ENCODE results near the gene UVRAG. TPM values are rescaled to one million over a fixed set of nuclear protein-coding genes. Genes with fewer than 3 reads are reported as not detected.

UVRAG gene
- total and polyA plus RNA-seq, 8 donors: 4.7 to 55.5 (median 20.5) TPM

GRCh38 chr11:75813622-75814039 is 1.4 kb upstream of the UVRAG start:
- Histone ChIP-seq H3K4me1 (peaks cover 19 to 40% (median 33%) of the 10 kb centered on the region in 4 donors), H3K4me3 (peak overlapping the region in 1 of 4 donors; percentile 97), H3K9me3 (no peaks in the 10 kb centered on the region), H3K27ac (peak overlapping the region in 4 of 5 donors; percentile 94 to 97 (median 95)), H3K36me3 (no peaks in the 10 kb centered on the region), H3K27me3 (no peaks in the 10 kb centered on the region)
- intact Hi-C loops (cut with DNase I; ENCODE audit: low total_unique reads): no loop called here
- TF ChIP-seq EP300 (IDR thresholded peaks at IDR 0.05) (no peak), POLR2A (IDR thresholded peaks at IDR 0.05) (no peak), POLR2AphosphoS5 (IDR thresholded peaks at IDR 0.05) (no peak), CTCF (IDR thresholded peaks at IDR 0.05) (no peak)
- DNase-seq: no peak
- 72 to 85% (median 73%) methylated on average over 1 of the region's 1 CpG for WGBS, 5 donors

- WGBS, 5 donors: 0 to 1% (median 1%) methylated on average over 7 to 12 of the region's 12 CpGs
- H3K4me1 ChIP-seq: peaks cover 19 to 47% (median 36%) of the 10 kb centered on the region in 4 donors
- intact Hi-C loops (cut with DNase I; ENCODE audit: low total_unique reads): no loop called here
- H3K27me3 ChIP-seq: no peaks in the 10 kb centered on the region
- no peaks in the 10 kb centered on the region for H3K9me3 ChIP-seq
- TF ChIP-seq POLR2A (IDR thresholded peaks at IDR 0.05): no peak
- H3K36me3 ChIP-seq: no peaks in the 10 kb centered on the region
- peak overlapping the region; percentile 73 to 97 (median 94) for H3K27ac ChIP-seq
- peak overlapping the region; percentile 89 to 97 (median 93) for H3K4me3 ChIP-seq
- no peak for DNase-seq
These were observed 690 bp upstream of the UVRAG start for GRCh38 chr11:75814363-75814676.

- H3K36me3 ChIP-seq: no peaks in the 10 kb centered on the region
- H3K4me1 ChIP-seq: peaks cover 19 to 54% (median 42%) of the 10 kb centered on the region in 4 donors
- peak overlapping the region; percentile 80 to 97 (median 94) for H3K27ac ChIP-seq
- TF ChIP-seq POLR2A (IDR thresholded peaks at IDR 0.05) (no peak), POLR2AphosphoS5 (IDR thresholded peaks at IDR 0.05) (no peak), EP300 (IDR thresholded peaks at IDR 0.05) (no peak), CTCF (IDR thresholded peaks at IDR 0.05) (no peak)
- intact Hi-C loops (cut with DNase I; ENCODE audit: low total_unique reads): no loop called here
- H3K9me3 ChIP-seq: no peaks in the 10 kb centered on the region
- peak in 1 of 2 donors; percentile 47 for DNase-seq
- H3K27me3 ChIP-seq: no peaks in the 10 kb centered on the region
- WGBS, 5 donors: 0 to 2% (median 1%) methylated on average over 12 to 60 of the region's 60 CpGs
- peak overlapping the region; percentile 89 to 97 (median 93) for H3K4me3 ChIP-seq
These were observed 547 bp downstream of the UVRAG start for GRCh38 chr11:75815345-75816168.

GRCh38 chr11:75816561-75817239 is 1.7 kb downstream of the UVRAG start:
- no peak for DNase-seq
- no peaks in the 10 kb centered on the region for H3K27me3 ChIP-seq
- peak overlapping the region; percentile 89 to 97 (median 93) for H3K4me3 ChIP-seq
- H3K4me1 ChIP-seq: peaks cover 19 to 65% (median 48%) of the 10 kb centered on the region in 4 donors
- intact Hi-C loops (cut with DNase I; ENCODE audit: low total_unique reads): no loop called here
- H3K27ac ChIP-seq: peak overlapping the region in 3 of 5 donors; percentile 5 to 96 (median 94)
- no peak for TF ChIP-seq EP300 (IDR thresholded peaks at IDR 0.05)
- TF ChIP-seq POLR2AphosphoS5 (IDR thresholded peaks at IDR 0.05): no peak
- TF ChIP-seq CTCF (IDR thresholded peaks at IDR 0.05): no peak
- TF ChIP-seq POLR2A (IDR thresholded peaks at IDR 0.05): no peak
- H3K36me3 ChIP-seq: no peaks in the 10 kb centered on the region
- 17 to 32% (median 21%) methylated on average over 6 of the region's 6 CpGs for WGBS, 5 donors
- no peaks in the 10 kb centered on the region for H3K9me3 ChIP-seq

Data from stomach (tissue), 9 donors.